ENCODE results near the gene STRIP1. TPM values are rescaled to one million over a fixed set of nuclear protein-coding genes. Genes with fewer than 3 reads are reported as not detected.

The STRIP1 gene
- total RNA-seq, 2 experiments from 2014 or later = 42.2 to 45.5 TPM

DNA sequence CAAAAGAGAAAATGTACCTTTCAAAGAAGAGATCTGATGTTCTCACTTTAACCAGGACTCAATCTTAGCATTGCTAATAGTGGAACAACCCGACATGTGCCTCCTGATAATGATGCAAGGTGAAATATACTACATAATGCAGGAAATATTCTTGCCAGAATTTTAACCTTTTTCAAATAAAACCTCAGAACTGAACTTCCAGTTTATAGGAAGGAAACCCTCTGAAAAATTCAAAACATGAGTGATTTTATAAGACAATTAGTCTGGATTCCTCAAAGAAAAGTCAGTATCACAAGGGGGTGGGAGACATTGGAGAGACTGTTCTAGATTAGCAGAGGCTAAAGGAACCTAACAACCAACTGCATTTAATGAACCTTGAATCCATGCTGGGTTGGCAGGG, 31.7 kb upstream of the STRIP1 start:
- no peaks in the 10 kb centered on the region for H3K9me2 ChIP-seq (ENCODE audit: insufficient read depth, low read length)
- no peak for TF ChIP-seq EZH2phosphoT487 (IDR thresholded peaks at IDR 0.05; ENCODE audit: borderline replicate concordance, low read depth, low read length)
- TF ChIP-seq, protein P1, sequence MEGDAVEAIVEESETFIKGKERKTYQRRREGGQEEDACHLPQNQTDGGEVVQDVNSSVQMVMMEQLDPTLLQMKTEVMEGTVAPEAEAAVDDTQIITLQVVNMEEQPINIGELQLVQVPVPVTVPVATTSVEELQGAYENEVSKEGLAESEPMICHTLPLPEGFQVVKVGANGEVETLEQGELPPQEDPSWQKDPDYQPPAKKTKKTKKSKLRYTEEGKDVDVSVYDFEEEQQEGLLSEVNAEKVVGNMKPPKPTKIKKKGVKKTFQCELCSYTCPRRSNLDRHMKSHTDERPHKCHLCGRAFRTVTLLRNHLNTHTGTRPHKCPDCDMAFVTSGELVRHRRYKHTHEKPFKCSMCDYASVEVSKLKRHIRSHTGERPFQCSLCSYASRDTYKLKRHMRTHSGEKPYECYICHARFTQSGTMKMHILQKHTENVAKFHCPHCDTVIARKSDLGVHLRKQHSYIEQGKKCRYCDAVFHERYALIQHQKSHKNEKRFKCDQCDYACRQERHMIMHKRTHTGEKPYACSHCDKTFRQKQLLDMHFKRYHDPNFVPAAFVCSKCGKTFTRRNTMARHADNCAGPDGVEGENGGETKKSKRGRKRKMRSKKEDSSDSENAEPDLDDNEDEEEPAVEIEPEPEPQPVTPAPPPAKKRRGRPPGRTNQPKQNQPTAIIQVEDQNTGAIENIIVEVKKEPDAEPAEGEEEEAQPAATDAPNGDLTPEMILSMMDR (conservative IDR thresholded peaks at IDR 0.05; ENCODE audit: low read length) = no peak
- 0 out of 2 replicates have a peak, but pooled peaks cover 3% of the 10 kb centered on the region for H4K20me1 ChIP-seq (ENCODE audit: insufficient read depth, low read length)
- H3K4me3 ChIP-seq (ENCODE audit: low read depth, low read length, poor library complexity, severe bottlenecking) = no peak overlapping the region
- no TSS peak for BruUV-seq (replicated peaks)
- peaks cover 26% of the 10 kb centered on the region for H3K4me1 ChIP-seq (ENCODE audit: insufficient read depth, low read length, poor library complexity, severe bottlenecking)
- H3K79me2 ChIP-seq (ENCODE audit: insufficient read depth, low read depth, low read length) = peaks cover 4% of the 10 kb centered on the region; the same call in 1 of the 2 replicates
- H3K36me3 ChIP-seq (ENCODE audit: insufficient read depth, low read length) = no peaks in the 10 kb centered on the region
- H3K9me3 ChIP-seq (ENCODE audit: low read length) = no peaks in the 10 kb centered on the region
- CTCF ChIA-PET (ENCODE audit: unreplicated experiment) = no interaction called here
- no peak overlapping the region for H3K4me2 ChIP-seq (ENCODE audit: low read length)
- POLR2A ChIA-PET = no interaction called here
- intact Hi-C loops (cut with micrococcal nuclease; ENCODE audit: unreplicated experiment) = no loop called here
- no peak overlapping the region for H3K27ac ChIP-seq (ENCODE audit: low read depth, low read length, poor library complexity, severe bottlenecking)
- no peak overlapping the region for H2AFZ ChIP-seq (ENCODE audit: low read length)
- no peak for DNase-seq (ENCODE audit: low spot score)

DNA sequence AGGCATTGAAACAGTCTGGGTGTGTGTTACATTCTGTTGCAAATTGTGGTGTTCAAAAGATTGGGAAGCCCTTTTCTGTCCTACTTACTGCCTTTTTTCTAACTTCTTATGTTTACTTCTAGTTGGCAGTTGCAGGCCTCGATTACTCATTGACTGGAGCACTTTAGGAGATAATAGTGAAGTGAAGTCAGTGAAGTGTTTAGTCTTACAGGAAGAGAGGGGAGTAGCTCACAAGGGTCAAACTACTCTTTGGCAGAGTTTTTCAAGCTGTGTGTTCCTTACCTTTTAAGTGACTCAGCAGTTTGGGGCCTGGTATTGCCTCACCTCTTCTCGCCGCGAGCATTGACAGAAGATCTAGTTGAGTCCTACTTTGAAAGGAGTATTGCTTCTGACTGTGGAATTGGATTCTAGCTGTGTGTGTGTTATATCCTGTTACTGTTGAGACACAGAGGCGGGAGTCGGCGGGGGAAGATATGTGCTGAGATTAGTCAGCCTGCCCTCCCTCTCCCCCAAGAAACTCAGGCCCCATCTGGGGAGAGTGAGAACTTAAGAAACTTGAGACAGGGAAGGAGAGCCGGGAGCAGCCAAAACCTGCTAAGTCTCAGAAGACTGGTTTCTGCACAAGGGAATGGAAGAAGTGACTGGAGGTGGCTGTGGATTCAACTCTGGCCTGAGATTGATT, 30.5 kb upstream of the STRIP1 start:
- Histone ChIP-seq H3K79me2 (ENCODE audit: insufficient read depth, low read depth, low read length) (peaks cover 4% of the 10 kb centered on the region; the same call in 1 of the 2 replicates), H3K4me2 (ENCODE audit: low read length) (peak overlapping the region; percentile 35; the same call in 1 of the 2 replicates), H2AFZ (ENCODE audit: low read length) (no peak overlapping the region), H3K4me1 (ENCODE audit: insufficient read depth, low read length, poor library complexity, severe bottlenecking) (peaks cover 26% of the 10 kb centered on the region), H3K27ac (ENCODE audit: low read depth, low read length, poor library complexity, severe bottlenecking) (no peak overlapping the region), H3K9me2 (ENCODE audit: insufficient read depth, low read length) (no peaks in the 10 kb centered on the region), H3K4me3 (ENCODE audit: low read depth, low read length, poor library complexity, severe bottlenecking) (no peak overlapping the region), H4K20me1 (ENCODE audit: insufficient read depth, low read length) (0 out of 2 replicates have a peak, but pooled peaks cover 3% of the 10 kb centered on the region), H3K36me3 (ENCODE audit: insufficient read depth, low read length) (peaks cover 3% of the 10 kb centered on the region), H3K9me3 (ENCODE audit: low read length) (no peaks in the 10 kb centered on the region)
- ChIA-PET POLR2A (no interaction called here), CTCF (ENCODE audit: unreplicated experiment) (interaction anchor here (1.5 kb wide), 1 partner anchor 19 kb away, joined by 3 read pairs; the partner anchor contains the start of gene AHCYL1)
- no TSS peak for BruUV-seq (replicated peaks)
- intact Hi-C loops (cut with micrococcal nuclease; ENCODE audit: unreplicated experiment) = no loop called here
- DNase-seq (ENCODE audit: low spot score) = peak; percentile 16
- TF ChIP-seq, protein P1 (conservative IDR thresholded peaks at IDR 0.05; ENCODE audit: low read length) = no peak

DNA sequence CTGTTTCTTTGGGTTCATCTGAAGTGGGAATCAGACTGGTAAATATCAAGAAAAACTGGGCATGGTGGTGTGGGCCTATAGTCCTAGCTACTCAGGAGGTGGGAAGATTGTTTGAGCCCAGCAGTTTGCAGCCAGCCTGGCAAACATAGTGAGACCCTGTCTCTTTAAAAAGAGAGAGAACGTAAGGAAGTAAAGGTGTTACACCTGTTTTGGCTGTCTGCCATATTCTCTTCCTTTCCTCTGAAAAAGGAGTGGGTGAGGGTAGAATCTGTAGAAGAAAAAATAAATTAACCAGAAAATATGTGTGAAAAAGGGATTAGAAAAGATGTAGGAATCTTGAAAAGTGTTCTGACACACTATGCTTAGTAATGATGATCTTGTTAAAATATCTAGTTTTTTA, 29.8 kb upstream of the STRIP1 start:
- Histone ChIP-seq H3K27ac (ENCODE audit: low read depth, low read length, poor library complexity, severe bottlenecking) (no peak overlapping the region), H3K4me1 (ENCODE audit: insufficient read depth, low read length, poor library complexity, severe bottlenecking) (peaks cover 26% of the 10 kb centered on the region), H3K4me3 (ENCODE audit: low read depth, low read length, poor library complexity, severe bottlenecking) (no peak overlapping the region), H3K4me2 (ENCODE audit: low read length) (peak overlapping the region; percentile 35; the same call in 1 of the 2 replicates), H3K79me2 (ENCODE audit: insufficient read depth, low read depth, low read length) (peaks cover 4% of the 10 kb centered on the region; the same call in 1 of the 2 replicates), H2AFZ (ENCODE audit: low read length) (no peak overlapping the region), H3K9me3 (ENCODE audit: low read length) (no peaks in the 10 kb centered on the region), H3K9me2 (ENCODE audit: insufficient read depth, low read length) (no peaks in the 10 kb centered on the region), H3K36me3 (ENCODE audit: insufficient read depth, low read length) (peaks cover 10% of the 10 kb centered on the region), H4K20me1 (ENCODE audit: insufficient read depth, low read length) (0 out of 2 replicates have a peak, but pooled peaks cover 3% of the 10 kb centered on the region)
- intact Hi-C loops (cut with micrococcal nuclease; ENCODE audit: unreplicated experiment) = no loop called here
- TF ChIP-seq EZH2phosphoT487 (IDR thresholded peaks at IDR 0.05; ENCODE audit: borderline replicate concordance, low read depth, low read length) = no peak
- TF ChIP-seq, protein P1 (conservative IDR thresholded peaks at IDR 0.05; ENCODE audit: low read length) = no peak
- CTCF ChIA-PET (ENCODE audit: unreplicated experiment) = interaction anchor here (1.5 kb wide), 1 partner anchor 20 kb away, joined by 3 read pairs; the partner anchor contains the start of gene AHCYL1
- POLR2A ChIA-PET = no interaction called here
- no peak for DNase-seq (ENCODE audit: low spot score)
- no TSS peak for BruUV-seq (replicated peaks)
